GM12874 (cell line): ENCODE results near the gene LRCH1.

Source experiments
- CTCF ChIP-seq: IDR thresholded peaks from 2 replicates; pipeline ENCODE4 v1.5.1; 2011; ENCODE audit warnings: low read depth, mild to moderate bottlenecking, control low read depth, low read length, moderate library complexity; ENCODE audit not compliant: insufficient read depth

The LRCH1 gene

GRCh38 chr13:46712524-46712923 lies 159.6 kb downstream of the LRCH1 start:
- no peak for TF ChIP-seq CTCF

GRCh38 chr13:46715363-46715762 lies 162.4 kb downstream of the LRCH1 start:
- TF ChIP-seq CTCF: no peak

DNA sequence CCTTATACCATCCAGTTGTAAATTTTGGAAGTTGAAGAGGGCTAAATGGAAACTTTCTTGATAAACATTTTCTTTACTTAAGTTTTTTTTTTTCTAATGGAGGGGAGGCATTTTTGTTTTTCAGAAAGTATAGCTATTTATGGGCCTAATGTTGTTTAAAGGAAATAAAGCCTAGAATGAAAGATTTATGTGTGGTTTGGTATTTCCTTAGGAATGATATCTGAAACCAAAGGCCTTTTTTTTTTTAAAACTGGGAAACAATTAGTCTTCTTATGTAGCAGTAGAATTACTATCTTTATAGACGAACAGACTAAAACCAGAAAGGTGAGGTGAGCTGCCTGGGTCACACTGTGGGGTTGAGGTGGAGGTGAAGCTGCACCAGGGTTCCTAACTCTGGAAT lies 163.9 kb downstream of the LRCH1 start:
- no peak for TF ChIP-seq CTCF

- no peak for TF ChIP-seq CTCF
Measured at GRCh38 chr13:46717275-46717674, 164.3 kb downstream of the LRCH1 start.

- TF ChIP-seq CTCF: no peak
Measured at GRCh38 chr13:46717856-46718255, 164.9 kb downstream of the LRCH1 start.

- no peak for TF ChIP-seq CTCF
Measured at GRCh38 chr13:46720189-46720588, 167.2 kb downstream of the LRCH1 start.

DNA sequence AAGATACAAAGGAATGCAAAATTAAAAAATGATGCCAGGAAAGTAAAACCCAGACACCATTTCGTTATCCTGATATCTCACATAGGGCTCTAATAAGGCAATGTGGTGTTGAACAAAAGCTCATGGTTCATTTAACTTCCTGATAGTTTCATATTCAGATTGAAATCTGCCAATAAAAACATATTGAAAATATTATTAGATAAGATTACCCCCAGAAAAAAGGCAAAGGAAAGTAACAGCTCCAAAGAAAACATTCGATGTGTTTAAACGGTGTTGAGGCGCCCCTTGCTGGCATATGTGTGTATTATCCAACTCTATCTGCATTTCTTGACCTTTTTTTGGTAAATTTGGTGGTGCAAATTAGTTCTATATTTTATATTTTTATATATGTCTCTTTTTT lies 168.1 kb downstream of the LRCH1 start:
- TF ChIP-seq CTCF: peak; percentile 31; the same call in 1 of the 2 replicates

- no peak for TF ChIP-seq CTCF
Measured at GRCh38 chr13:46726347-46726746, 173.4 kb downstream of the LRCH1 start.
